ENCODE results near the gene YIPF1.

YIPF1 gene

DNA sequence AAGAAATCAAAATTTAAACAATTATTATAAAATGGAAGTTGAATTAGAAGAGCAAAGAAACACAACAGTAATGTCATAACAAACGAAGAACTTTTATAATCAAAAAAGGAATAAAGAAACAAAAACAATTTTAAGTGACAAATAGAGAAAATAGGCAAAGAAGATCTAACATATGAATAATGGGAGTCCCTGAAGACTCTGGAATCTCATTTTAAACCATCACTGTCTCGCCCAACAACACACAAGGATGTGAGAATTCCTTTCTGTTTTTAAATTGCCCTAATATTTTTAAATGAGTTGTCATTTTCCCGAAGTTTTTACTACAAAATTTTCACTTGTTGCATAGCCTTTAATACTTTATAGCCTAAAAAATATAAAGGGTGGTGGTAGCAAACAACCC, 47.2 kb downstream of the YIPF1 start:
- ChIA-PET CTCF (interaction anchor here (0.5 kb wide), 1 partner anchor 87 kb away, joined by 3 read pairs; no protein-coding TSS in a partner anchor), POLR2A (no interaction called here)
- TF ChIP-seq, protein P1, sequence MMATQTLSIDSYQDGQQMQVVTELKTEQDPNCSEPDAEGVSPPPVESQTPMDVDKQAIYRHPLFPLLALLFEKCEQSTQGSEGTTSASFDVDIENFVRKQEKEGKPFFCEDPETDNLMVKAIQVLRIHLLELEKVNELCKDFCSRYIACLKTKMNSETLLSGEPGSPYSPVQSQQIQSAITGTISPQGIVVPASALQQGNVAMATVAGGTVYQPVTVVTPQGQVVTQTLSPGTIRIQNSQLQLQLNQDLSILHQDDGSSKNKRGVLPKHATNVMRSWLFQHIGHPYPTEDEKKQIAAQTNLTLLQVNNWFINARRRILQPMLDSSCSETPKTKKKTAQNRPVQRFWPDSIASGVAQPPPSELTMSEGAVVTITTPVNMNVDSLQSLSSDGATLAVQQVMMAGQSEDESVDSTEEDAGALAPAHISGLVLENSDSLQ (IDR thresholded peaks at IDR 0.05) = no peak
- no peak for TF ChIP-seq HDGF (IDR thresholded peaks at IDR 0.05; ENCODE audit: borderline replicate concordance)
- no peak for TF ChIP-seq SP1 (IDR thresholded peaks at IDR 0.05)
- no peak for TF ChIP-seq L3MBTL2 (conservative IDR thresholded peaks at IDR 0.05)
- TF ChIP-seq FOXA1 (IDR thresholded peaks at IDR 0.05) = no peak
- no peak for TF ChIP-seq BHLHE40 (IDR thresholded peaks at IDR 0.05; ENCODE audit: borderline replicate concordance)
- no peak for TF ChIP-seq CTBP1 (IDR thresholded peaks at IDR 0.05; ENCODE audit: borderline replicate concordance)
- no peak for TF ChIP-seq NFRKB (IDR thresholded peaks at IDR 0.05)
- TF ChIP-seq FOXM1 (IDR thresholded peaks at IDR 0.05; ENCODE audit: borderline replicate concordance) = no peak
- no peak for TF ChIP-seq ELF4 (IDR thresholded peaks at IDR 0.05)
- no peak for TF ChIP-seq ZNF384 (IDR thresholded peaks at IDR 0.05)
- no peak for TF ChIP-seq TARDBP (IDR thresholded peaks at IDR 0.05)
- no peak for TF ChIP-seq LEF1 (IDR thresholded peaks at IDR 0.05; ENCODE audit: borderline replicate concordance)
- TF ChIP-seq ARNT (IDR thresholded peaks at IDR 0.05) = no peak
- no peak for TF ChIP-seq SUZ12 (IDR thresholded peaks at IDR 0.05)
- no peak for TF ChIP-seq FOXK2 (IDR thresholded peaks at IDR 0.05)
- DNase-seq (ENCODE audit: extremely low spot score) = no peak

DNA sequence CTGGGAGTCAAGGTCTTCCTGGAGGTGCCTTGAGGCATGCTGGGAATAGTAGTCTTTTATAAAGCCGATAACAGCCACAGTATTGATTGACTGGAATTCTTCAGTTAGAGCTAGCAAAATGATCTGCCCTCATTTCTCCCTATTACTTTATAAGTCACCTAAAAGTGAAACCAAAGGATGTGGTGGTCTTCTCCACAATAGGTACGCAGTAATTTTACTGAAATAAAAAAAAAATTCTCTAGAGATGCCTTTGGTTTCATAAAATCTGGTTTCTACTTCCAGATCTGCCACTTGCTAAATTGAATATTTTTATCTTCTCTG, 51.0 kb downstream of the YIPF1 start:
- ChIA-PET CTCF (interaction anchor here (0.7 kb wide), 1 partner anchor 22 kb away, joined by 3 read pairs; no protein-coding TSS in a partner anchor), POLR2A (interaction anchor here (0.7 to 2.0 kb wide), 4 partner anchors 9 to 123 kb away, joined by 3 to 6 read pairs (median 4); no protein-coding TSS in a partner anchor)
- TF ChIP-seq, protein P1 (IDR thresholded peaks at IDR 0.05) = peak; percentile 87
- TF ChIP-seq ZNF384 (IDR thresholded peaks at IDR 0.05) (no peak), L3MBTL2 (conservative IDR thresholded peaks at IDR 0.05) (0 out of 2 replicates have a peak, but pooled peaks have one; percentile 31), BHLHE40 (IDR thresholded peaks at IDR 0.05; ENCODE audit: borderline replicate concordance) (no peak), SP1 (IDR thresholded peaks at IDR 0.05) (no peak)
- no peak for DNase-seq (ENCODE audit: extremely low spot score)

DNA sequence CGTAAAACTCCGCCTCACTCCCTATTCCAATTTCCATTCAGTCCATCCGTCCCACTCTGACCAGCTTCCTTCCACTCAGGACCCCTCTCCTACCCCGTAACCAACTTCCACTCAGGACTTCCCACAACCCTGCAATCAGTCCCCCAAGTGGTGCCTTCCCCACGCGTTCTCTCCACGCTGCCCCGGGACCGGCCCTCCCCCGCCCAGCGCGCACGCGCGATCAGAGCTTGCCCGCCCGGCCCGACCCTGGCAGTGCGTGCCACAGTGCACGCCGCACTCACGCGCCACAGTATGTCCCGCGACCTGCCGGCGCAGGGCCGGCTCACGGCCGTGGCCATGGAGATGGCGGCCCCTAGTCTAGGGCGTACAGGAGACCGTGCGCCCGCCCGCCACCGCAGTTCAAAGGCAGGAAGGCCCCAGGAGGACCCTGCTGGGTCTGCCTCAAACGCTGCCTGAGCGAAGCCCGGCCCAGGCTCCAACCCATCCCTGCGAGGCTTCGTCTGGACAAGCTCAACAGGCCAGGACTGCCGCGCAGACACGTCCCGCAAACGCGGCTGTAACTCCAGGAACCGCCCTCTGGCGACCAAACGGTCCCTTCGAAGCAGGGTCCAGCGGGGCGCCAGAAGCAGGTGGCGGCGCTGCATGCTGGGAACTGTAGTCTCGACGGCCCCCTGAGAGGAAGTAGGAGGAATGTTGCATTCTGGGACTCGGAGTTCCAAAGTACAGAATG, 51.5 kb downstream of the YIPF1 start, which contains the start of gene NDC1:
NDC1 (minus strand) TSS at position 373 of the 730 bp plus-strand sequence; CDS start at position 338, 35 bp downstream.
- CTCF ChIA-PET = interaction anchor here (0.6 to 0.7 kb wide), 2 partner anchors 23 to 52 kb away, joined by 3 read pairs; partner anchors contain the start of gene YIPF1

DNA sequence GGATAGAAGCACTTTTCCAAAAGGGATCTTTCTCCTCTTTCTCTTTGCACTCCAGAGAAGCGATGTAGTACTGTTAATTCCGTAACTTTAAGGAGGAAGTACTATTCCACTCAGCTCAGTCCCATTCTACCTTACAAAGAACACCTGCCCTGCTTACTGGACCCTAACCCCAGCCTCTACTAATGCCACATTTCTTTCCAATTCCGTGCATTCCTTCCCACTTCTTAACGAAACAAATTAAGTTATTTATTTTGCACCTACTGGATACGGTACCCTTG, 52.0 kb downstream of the YIPF1 start:
- TF ChIP-seq LEF1 (IDR thresholded peaks at IDR 0.05; ENCODE audit: borderline replicate concordance) = no peak
- ChIA-PET CTCF (no interaction called here), POLR2A (interaction anchor here (1.1 to 2.0 kb wide), 4 partner anchors 9 to 76 kb away, joined by 3 to 6 read pairs (median 4); no protein-coding TSS in a partner anchor)
- DNase-seq (ENCODE audit: extremely low spot score) = no peak

More for the DNA sequence above, 51.5 kb downstream of the YIPF1 start, which contains the start of gene NDC1:
- peak; percentile 91 for DNase-seq (ENCODE audit: extremely low spot score)
- POLR2A ChIA-PET = interaction anchor here (0.7 to 2.0 kb wide), 5 partner anchors 10 to 122 kb away, joined by 3 to 6 read pairs (median 5); no protein-coding TSS in a partner anchor
- TF ChIP-seq LEF1 (IDR thresholded peaks at IDR 0.05; ENCODE audit: borderline replicate concordance) = peak; percentile 61; the same call in 1 of the 2 replicates
- TF ChIP-seq TARDBP (IDR thresholded peaks at IDR 0.05) = 0 out of 2 replicates have a peak, but pooled peaks have one; percentile 28
- TF ChIP-seq CTBP1 (IDR thresholded peaks at IDR 0.05; ENCODE audit: borderline replicate concordance) = peak; percentile 19; the same call in 1 of the 2 replicates
- TF ChIP-seq SUZ12 (IDR thresholded peaks at IDR 0.05) = peak; percentile 95
- peak; percentile 97 for TF ChIP-seq ELF4 (IDR thresholded peaks at IDR 0.05)
- no peak for TF ChIP-seq FOXM1 (IDR thresholded peaks at IDR 0.05; ENCODE audit: borderline replicate concordance)
- 0 out of 2 replicates have a peak, but pooled peaks have one; percentile 3 for TF ChIP-seq ARNT (IDR thresholded peaks at IDR 0.05)
- TF ChIP-seq BHLHE40 (IDR thresholded peaks at IDR 0.05; ENCODE audit: borderline replicate concordance) = no peak
- TF ChIP-seq, protein P1 (IDR thresholded peaks at IDR 0.05) = no peak
- no peak for TF ChIP-seq FOXK2 (IDR thresholded peaks at IDR 0.05)
- no peak for TF ChIP-seq NFRKB (IDR thresholded peaks at IDR 0.05)
- TF ChIP-seq FOXA1 (IDR thresholded peaks at IDR 0.05) = no peak
- TF ChIP-seq HDGF (IDR thresholded peaks at IDR 0.05; ENCODE audit: borderline replicate concordance) = no peak
- no peak for TF ChIP-seq ZNF384 (IDR thresholded peaks at IDR 0.05)
- TF ChIP-seq L3MBTL2 (conservative IDR thresholded peaks at IDR 0.05) = peak; percentile 93

DNA sequence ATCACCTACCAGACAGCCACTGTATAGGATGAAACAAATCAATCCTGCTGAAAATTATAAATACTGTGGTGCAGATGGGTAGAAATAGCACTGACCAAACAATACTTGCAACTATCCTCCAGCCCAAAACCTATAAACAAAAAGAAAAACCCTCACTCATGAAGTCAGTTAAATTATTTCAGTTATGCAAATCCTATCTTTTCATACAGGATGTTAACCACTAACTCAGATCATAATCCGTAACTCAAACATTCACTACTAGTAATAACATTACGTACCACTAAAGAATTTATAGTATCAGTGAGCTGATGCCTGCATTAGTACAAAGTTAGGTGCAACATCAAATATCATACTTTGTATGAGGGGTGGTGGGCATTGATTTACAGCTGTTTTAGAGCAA, 54.1 kb downstream of the YIPF1 start:
- TF ChIP-seq ELF4 (IDR thresholded peaks at IDR 0.05) = no peak
- POLR2A ChIA-PET = interaction anchor here (0.6 kb wide), 1 partner anchor 110 kb away, joined by 3 read pairs; the partner anchor contains the start of genes IFT25 and LRRC42
- CTCF ChIA-PET = no interaction called here
- no peak for DNase-seq (ENCODE audit: extremely low spot score)

DNA sequence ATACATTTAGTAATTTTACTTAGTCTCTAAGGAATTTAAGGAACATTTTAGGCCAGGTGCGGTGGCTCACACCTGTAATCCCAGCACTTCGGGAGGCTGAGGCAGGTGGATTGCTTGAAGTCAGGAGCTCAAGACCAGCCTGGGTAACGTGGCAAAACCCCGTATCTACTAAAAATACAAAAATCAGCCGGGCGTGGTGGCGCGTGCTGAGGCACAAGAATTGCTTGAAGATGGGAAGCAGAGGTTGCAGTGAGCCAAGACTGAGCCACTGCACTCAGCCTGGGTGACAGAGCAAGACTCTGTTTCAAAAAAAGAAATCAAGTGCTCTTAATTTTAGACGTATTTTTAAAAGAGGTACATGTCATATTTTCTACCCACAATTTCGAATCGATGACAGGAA, 54.8 kb downstream of the YIPF1 start:
- no peak for DNase-seq (ENCODE audit: extremely low spot score)
- POLR2A ChIA-PET = no interaction called here
- CTCF ChIA-PET = interaction anchor here (0.6 kb wide), 1 partner anchor 23 kb away, joined by 3 read pairs; no protein-coding TSS in a partner anchor
- TF ChIP-seq CTBP1 (IDR thresholded peaks at IDR 0.05; ENCODE audit: borderline replicate concordance) (no peak), FOXA1 (IDR thresholded peaks at IDR 0.05) (no peak), FOXK2 (IDR thresholded peaks at IDR 0.05) (no peak), ARNT (IDR thresholded peaks at IDR 0.05) (no peak), SUZ12 (IDR thresholded peaks at IDR 0.05) (no peak), SP1 (IDR thresholded peaks at IDR 0.05) (no peak), HDGF (IDR thresholded peaks at IDR 0.05; ENCODE audit: borderline replicate concordance) (no peak), FOXM1 (IDR thresholded peaks at IDR 0.05; ENCODE audit: borderline replicate concordance) (no peak), ELF4 (IDR thresholded peaks at IDR 0.05) (no peak), L3MBTL2 (conservative IDR thresholded peaks at IDR 0.05) (no peak)
- TF ChIP-seq, protein P1 (IDR thresholded peaks at IDR 0.05) = no peak

Data from HEK293T (cell line).